Stimulated activated CD4-positive, alpha-beta T cell treated with anti-CD3 and anti-CD28 coated beads, Interleukin-2, amount 100 ng/mL, for 48 hours (primary cell): Measurements from ENCODE around the gene MLXIP.
"Not testable (repeated sequence)": the region's sequence is repeated elsewhere in the genome, so short reads cannot be mapped to it uniquely, and the experiment has no call there.

Experiments
- DNase-seq, 2 donors: peaks; one replicate each; pipeline ENCODE4 v3.0.0-alpha.2; 2020

The MLXIP gene

DNA sequence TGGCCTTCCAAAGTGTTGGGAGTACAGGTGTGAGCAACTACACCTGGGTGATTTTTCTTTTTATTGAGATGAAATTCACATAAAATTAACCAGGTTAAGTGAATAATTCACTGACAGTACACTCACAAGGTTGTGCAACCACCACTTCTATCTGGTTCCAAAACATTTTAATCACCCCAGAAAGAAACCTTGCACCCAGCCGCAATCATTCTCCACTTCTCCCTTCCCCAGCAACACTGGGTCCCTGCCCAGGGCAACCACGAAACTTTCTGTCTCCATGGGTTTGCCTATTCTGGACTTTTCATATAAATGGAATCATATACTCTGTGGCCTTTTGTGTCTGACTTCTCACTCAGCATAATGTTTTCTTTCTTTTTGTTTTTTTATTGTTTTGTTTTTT lies 26.3 kb upstream of the MLXIP start:
- DNase-seq = no peak

DNA sequence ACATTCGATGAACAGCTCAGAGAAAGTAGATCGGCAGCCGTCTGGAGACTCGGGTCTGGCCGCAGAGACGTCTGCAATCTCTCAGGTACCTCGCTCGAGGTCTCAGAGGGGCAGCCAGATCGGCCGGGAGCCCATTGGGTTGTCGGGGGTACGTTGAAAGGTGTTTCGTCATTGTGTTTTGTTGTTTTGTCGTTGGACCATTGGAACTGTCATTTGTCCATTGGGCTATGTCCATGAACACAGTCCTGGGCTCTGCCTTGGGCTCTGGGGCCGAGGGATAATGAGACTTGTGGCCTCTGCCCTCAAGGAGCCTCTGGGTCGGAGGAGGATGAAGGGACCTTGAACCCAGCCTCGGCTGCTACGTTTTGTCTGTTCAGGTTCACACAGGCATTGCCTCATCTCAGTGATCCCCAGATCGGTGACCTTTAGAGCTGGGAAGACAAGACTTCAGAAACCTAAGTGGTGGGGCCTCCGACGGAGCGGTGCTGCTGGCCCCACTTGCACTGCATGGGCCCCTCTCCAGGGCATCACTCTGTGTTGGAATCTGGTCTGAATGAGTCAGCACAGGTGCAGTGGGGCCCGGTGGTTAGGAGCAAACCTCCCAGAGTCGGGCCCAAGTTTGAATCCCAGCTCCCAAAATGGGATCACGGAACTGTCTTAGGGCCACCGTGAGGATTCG lies 23.6 kb upstream of the MLXIP start:
- no peak for DNase-seq

DNA sequence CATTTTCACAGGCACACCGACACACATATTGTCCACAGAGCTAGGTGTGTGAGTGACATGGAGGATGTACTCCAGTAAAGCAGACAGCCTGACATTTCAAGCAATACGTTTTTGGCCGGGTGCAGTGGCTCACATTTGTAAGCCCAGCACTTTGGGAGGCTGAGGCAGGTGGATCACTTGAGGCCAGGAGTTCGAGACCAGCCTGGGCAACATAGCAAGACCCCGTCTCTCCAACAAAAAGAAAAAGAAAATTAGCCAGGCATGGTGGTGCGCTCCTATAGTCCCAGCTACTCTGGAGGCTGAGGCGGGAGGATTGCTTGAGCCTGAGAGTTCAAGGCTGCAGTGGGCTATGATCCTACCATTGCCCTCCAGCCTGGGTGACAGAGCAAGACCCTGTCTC lies 22.1 kb upstream of the MLXIP start:
- not testable (repeated sequence) for DNase-seq

DNA sequence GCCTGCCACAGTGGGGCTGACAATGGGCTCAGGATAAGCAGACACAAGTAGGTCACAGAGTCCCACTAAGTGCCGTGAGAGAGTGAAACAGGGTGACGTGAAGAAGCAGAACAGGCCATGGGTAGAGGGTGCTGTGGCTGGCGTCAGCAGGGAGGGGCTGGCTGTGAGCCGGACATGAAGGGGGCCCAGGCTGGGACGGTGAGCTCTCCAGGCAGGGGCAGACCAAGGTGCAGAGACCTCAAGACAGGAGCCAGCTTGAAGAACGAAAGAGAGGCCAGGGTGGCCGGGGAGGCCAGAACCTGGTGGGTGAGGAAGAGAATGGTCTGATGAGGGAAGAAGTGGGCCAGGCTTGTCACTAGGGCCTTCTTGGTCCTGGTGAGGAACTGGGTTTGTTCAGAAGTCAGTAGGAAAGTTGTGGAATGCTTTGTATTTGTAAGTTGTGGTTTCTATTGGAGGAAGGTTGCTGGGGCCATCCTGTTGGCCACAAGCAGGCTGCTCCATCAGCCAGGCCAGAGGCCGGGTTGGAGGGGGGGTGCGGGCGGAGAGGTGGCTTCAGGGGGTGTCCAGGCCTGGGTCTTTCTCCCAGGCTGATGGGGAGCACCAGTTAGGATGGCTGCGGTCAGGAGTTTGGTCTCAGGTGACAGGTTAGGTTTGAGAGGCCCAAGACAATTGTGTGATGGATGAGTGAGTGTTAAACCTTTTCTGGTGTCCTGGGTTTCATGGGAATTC lies 21.4 kb upstream of the MLXIP start:
- DNase-seq = no peak

DNA sequence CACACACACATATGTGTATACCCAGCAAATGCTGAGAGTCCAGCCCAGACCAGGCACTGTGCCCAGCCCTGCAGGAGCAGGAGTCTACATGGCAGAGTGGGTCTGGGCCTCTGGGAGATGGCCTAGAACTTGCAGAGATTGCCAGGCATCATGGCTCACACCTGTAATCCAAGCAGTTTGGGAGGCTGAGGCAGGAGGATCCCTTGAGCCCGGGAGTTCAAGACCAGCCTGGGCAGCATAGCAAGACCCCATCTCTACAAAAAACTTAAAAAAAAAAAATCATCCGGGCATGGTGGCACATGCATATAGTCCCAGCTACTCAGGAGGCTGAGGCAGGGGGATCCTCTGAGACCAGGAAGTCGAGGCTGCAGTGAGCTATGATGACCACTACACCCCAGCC lies 20.8 kb upstream of the MLXIP start:
- no peak for DNase-seq

DNA sequence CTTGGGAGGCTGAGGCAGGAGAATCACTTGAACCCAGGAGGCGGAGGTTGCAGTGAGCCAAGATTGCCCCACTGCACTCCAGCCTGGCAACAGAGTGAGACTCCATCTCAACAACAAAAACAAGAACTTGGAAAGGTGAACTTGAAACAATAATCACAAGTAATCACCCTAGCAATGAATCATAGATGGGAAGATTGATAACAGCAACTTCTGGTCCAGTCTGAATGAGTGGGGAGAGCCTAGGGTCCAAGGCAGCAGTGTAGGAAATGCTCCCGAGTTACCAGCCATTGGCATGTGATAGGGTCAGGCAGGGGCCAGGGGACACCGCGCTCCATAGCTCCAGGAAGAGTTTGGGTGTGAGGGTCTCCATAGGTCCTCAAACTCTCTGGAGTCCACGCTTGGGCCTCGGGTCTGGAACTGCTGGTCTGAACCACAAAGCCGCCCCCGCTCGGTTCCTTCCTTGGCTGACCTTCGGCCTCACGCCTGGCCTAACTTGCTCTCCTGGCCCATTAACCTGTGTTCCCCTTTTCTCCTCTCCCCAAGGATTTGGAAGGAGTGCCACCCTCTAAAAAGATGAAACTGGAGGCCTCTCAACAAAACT lies 19.9 kb upstream of the MLXIP start:
- no peak for DNase-seq

DNA sequence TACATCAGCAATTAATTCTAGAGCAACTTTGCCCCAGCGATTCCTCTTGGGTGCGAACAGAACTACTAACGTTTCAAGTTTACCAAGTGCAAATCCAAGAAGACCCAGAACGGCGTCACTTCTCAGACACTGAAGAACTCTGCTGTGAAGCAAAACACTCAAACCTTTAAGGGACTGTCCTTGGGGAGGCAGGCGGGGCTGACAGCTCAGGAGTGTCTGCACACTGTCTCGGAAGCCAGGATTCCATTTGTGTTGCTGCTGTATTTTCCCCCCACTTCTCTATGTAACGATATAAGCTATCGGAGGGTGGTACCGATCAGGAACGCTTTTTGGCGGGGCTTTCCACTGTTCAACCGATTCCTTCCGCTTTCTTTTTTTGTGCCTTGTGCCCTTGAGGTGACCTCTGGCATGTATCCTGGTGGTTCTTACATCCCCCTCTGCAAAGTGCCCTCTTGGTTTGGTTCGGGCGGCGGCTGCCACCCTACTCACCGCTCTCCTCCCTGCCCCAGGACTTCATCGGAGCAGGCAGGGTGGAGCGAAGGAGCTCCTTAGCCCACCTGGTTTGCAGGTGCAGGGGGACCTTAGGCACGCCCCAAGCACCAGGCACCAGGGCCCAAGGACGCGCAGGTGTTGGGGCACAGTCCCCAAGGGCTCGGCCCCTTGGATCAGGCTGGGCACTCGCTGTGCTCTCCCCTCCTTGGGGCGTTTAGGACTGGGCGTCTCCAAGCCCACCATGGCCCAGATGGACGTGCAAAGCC lies 19.2 kb upstream of the MLXIP start:
- DNase-seq = no peak

DNA sequence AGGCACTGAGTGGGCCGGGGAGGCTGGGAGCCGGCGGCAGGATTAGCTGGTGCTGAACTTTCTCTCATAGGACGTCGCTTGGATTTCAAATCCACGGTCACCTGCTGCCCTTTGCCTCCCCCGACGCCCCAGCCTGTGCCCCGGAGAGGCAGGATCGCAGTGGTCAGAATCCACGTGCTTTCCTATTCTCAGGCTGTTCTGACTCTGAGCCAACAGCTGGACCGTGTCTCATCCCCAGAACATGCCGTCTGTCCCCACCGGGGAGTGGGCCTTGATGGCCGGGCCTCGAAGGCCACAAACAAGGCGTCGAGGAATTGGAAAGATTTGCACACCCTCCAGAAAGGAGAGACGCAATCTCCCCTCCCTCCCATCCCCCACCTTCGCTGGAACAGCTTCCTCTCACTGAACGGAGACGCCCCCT lies 18.5 kb upstream of the MLXIP start:
- DNase-seq = no peak

DNA sequence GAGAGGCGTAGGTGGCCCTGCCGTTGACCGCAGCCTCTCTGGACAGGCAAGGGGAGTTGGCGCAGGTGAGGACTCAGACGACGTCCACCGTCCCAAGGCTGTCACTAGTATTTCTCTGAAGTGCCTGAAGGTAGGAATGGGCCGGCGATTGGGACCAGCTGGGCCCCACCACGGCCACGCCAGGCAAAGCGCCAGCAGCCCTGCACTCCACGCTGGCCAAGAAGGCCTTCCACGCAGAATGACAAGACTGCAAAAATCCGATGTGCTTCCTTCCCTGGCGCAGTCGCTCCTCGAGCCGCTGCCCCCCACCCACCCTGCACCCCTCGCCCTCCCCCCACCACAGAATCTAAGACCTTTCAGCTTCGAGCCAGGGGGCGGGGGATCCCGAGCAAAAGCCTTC lies 17.3 kb upstream of the MLXIP start:
- no peak for DNase-seq

DNA sequence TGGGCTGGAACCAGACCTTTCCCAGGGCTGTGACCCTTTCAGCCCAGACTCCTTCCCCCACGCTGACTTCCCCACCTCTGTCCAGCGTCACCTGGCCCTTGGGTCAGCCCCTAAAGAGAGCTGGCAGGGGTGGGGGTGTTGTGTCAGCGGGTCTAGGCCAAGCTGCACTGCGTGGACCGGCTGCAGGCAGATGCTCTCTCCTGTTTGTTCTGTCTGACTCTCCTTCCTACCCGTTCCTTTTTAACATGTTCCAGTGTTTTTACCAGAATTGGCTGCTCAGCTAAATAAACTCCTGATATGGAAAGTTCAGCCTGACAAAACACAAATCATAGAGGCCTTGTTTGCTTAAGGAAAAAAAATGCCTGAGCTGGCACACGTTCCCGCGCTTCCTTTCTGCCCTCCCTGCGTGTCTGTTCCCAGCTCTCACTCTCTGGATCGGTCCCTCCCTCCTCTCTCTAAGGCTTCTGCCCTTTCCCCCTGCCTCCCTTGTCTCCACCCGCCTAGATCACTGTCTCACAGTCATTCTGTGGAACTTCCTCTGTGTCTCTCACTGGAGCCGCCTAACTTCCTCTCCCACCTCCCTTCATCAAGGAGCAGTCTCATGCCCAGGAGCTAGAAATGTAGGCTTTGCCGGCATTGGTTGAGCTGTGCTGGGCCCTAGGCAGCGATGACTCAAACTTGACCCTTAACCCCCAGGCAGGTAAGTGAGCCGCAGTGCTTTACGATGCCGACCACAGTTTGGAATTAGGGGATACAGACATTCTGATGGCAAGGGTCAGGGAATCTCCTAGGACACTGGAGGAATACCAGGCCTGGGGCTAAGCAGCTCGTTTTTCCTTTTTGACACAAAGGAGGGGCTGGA lies 15.5 kb upstream of the MLXIP start:
- DNase-seq = no peak

DNA sequence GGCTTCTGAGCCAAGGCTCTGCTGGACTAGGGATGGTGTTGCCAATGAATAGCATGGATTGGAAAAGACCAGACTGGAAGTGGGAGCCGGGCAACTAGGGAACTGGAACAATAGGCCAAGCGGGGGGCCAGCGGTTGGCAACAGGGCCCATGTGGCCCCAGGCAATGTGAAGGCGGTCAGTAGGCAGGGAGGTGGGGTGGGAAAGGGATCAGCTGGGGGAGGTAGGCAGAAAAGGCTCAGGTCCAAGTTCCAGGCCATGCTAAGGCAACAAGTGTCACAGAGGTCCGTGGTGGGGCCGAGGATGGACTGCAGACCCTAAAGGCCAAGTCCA lies 14.9 kb upstream of the MLXIP start:
- DNase-seq = no peak

DNA sequence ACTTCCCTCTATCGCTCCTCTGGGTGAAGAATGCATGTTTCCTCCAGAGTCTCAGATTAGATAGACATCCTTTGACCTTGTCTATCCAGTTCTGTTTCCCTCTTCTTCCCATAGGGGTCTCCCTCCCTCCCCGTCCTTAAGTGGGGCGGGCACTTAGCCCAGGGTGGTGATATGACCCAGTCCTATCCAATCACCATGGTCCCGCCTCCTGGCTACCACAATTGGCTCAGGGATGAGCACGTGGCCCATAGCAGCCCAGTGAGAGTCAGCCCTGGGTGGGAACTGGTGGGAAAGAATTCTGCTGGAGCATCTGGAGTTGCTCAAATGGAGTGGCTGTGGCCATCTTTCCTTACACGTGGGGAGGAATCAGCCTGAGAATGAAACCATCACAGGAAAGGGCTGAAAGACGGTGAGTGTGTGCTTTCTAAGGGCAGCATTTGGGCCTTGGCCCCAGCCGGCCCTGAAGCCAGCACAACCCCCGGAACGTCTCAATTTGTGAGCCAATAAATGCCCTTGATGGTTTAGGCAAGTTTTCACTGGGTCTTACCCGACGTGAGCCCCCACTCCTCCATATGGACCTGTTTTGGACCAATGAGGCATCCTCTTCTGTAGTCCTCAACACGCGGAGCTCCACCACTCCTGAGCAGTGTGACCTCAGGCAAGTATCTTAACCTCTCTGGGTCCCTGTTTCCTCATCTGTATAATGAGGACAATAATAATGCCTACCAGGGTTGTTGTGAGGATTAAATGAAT lies 14.4 kb upstream of the MLXIP start:
- peak in 1 of 2 donors; percentile 34 for DNase-seq

DNA sequence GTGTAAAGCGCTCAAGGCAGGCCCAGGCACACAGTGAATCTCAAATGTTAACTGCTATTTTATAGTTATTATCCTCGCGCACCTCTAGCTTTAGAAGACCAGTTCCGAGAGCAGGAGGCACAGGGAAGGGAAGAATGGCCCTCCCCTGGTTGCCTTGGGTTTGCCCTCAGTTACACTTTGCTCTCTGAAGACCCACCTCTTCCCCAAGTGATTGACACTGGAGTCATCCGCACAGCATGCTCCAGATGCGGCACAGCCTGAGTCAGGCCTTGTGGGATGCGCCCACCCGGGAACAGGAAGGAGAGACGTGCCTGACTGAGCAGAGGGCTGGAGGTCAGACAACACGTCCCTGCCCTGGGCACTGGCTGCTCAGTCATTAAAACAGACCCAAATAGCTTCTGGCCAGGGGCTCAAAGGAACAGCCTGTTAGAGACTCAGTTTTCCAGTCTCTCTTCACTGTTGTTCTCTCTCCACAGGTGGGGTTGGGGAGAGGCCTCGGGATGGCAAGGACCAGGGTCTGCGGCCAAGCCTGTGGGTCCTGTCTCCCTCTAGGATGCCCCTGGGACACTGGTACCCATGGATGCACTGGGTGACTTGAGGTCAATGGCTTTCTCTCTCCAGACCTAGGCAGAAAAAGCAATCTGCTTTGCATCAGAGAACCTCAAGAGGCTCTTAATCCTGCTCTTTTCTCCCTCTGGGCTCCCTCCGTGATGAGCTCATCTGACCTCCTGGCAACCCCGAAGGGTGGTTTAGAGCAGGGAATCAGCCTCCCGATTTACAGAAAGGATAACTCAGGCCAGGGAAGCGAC lies 13.6 kb upstream of the MLXIP start:
- no peak for DNase-seq

DNA sequence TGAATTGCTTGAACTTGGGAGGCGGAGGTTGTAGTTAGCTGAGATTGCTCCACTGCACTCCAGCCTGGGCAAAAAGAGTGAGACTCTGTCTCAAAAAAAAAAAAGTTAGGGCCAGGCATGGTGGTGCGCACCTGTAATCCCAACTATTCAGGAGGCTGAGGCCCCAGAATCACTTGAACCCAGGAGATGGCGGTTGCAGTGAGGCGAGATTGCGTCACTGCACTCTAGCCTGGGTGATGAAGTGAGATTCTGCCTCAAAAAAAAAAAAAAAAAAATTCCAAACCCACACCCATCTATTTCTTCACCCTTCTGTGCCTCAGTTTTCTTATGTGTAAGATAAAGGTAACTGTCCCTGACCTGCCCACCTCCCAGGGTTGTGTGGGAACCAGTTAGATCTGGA lies 11.0 kb upstream of the MLXIP start:
- DNase-seq = no peak

DNA sequence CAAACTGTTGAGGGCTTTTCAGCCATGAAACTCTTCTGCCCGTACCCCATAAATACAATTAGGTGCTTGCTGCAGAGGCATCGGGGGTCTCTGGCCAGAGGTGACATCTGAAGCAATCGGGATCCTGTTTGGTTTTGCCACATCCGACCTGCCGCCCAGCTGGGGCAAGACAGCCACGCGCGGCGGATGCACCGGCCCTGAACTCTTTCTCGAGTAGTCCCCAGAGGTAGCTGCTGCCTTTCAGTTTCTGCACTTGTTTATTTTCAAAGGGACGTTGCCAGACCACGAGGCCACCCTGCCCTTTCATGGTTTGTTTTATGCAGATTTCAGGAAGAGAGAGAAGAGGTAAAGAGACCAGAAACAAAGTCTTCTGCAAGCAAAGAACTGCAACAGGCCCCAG lies 10.6 kb upstream of the MLXIP start:
- no peak for DNase-seq

DNA sequence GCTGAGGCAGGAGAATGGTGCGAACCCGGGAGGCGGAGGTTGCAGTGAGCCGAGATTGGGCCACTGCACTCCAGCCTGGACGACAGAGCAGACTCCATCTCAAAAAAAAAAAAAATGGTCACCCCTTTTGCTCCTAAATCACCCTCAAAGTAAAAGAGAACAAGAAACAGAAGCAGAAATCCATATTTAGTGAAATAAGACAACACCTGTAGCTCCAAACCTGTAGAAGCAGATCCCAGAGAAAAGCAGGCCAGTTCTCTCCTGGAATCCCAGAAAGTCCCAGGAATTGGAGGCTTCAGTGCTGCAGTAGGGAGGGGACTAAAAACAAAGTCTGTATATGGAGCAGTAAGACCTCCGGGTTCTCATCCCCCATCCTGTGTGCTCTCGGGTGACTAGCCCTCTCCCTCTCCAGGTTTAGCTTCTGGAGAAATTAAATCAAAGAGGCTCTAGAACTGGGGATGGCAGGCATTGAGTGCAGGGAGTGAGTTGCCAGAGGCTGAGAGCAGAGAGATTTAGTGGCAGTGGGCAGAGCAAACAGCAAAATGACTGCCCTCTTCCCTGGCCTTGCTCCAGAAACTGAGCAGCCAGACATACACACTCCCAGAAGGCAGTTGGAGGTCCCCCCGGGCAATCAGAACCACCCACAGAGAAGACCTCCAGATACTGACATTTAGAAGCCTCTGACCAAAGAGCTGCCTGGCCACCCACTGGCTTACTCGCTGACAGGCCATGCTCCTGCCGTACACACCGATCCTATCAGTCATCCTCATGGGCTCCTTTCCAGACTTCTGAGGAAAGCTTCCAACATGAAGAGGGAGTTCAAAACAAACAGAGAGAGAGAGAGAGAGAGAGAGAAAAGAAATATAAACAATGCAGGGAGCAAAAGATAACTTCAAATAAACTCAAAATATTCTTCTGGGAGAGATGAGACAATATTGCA lies 6.3 kb upstream of the MLXIP start:
- DNase-seq = no peak

DNA sequence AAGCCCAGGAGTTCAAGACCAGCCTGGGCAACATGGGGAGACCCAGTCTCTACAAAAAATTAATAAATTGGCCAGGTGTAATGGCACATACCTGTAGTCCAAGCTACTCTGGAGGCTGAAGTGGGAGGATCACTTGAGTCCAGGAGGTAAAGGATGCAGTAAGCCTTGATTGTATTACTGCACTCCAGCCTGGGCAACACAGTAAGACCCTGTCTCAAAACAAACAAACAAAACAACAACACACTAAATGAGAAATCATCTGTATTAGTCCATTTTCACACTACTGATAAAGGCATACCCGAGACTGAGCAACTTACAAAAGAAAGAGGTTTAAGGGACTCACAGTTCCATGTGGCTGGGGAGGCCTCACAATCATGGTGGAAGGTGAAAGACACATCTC lies 4.7 kb upstream of the MLXIP start:
- no peak for DNase-seq

DNA sequence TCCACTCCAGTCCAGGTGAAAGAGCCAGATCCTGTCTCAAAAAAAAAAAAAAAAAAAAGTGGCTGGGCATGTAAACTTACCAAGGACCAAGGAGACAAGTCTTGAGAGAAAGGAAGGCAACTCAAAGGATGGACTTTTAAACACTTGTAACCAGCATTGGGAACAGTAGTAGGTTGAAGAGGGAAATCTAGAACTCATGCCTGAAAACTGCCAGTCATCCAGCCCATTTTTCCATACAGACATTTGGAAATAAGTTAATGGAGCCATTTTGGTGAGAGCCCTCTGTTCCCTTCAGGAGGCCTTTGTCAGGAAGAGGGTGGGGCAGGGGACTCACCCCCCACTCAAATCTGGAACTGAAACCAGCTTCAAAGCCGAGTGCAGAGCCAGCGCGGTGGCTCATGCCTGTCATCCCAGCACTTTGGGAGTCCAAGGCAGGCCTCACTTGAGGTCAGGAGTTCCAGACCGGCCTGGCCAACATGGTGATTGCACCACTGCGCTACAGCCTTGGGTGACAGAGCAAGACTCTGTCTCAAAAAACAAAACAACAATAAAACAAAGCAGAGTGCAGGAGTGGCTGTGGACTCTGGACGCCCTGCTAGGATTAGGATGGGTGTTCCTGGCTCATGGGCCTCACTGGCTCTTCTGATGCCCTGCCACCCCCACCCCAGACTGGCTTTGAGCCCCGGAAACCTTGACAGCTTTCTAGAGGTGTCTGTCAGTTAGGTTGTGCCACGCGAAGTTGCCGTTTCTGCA lies 1.6 kb upstream of the MLXIP start:
- DNase-seq = no peak

DNA sequence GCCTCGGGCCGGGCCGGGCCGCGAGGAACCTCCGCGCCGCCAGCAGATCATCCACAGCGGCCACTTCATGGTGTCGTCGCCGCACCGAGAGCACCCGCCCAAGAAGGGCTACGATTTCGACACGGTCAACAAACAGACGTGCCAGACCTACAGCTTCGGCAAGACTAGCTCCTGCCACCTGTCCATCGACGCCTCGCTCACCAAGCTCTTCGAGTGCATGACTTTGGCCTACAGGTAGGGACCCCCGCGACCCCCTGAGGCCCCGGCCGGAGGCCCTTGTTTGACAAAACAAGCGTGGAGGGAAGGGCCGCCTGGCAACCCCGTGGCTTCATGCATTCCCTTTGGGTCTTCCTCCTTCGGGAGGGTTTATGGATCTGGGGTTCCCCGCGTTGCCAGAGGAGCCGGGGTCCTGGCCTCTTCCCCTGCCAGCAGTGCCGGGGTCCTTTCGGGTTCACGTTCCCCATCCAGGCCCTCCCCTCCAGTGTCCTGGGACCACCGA lies 526 bp downstream of the MLXIP start:
- peak; percentile 19 to 27 for DNase-seq
